PC-3 (cell line): ENCODE results near the gene CA10.

Experiments used
- CTCF ChIP-seq: fragments of 300-600 bp; sonication (generic); conservative IDR thresholded peaks from 2 replicates; pipeline ENCODE4 v1.5.1; 2017; ENCODE audit warnings: antibody characterized with exemption, low read depth, mild to moderate bottlenecking, low read length
- EZH2 ChIP-seq: fragments of 300-600 bp; sonication (generic); IDR thresholded peaks from one replicate; pipeline ENCODE4 v1.6.1; 2017; ENCODE audit warnings: antibody characterized with exemption, mild to moderate bottlenecking, low read length; ENCODE audit not compliant: unreplicated experiment

GRCh38 chr17:51650202-51650601 is 508.3 kb downstream of the CA10 start:
- no peak for TF ChIP-seq CTCF
- no peak for TF ChIP-seq EZH2
